Sigmoid colon (tissue), 7 donors: ENCODE measurements around the gene NPBWR2. TPM values are rescaled to one million over a fixed set of nuclear protein-coding genes. Genes with fewer than 3 reads are reported as not detected.

Experiments
- DNase-seq: peaks from one replicate; pipeline ENCODE4 v3.0.0-alpha.2; 2019
- H3K27ac ChIP-seq, 4 donors: fragments of 200-600 bp; sonication (generic); one replicate each; pipeline ENCODE4 v1.5.1; 2016 to 2019; ENCODE audit warnings: mild to moderate bottlenecking in 1 of 4
- H3K27me3 ChIP-seq, 3 donors: fragments of 200-600 bp; sonication (generic); one replicate each; pipeline ENCODE4 v1.5.1; 2019; ENCODE audit warnings: mild to moderate bottlenecking in 1 of 3
- H3K36me3 ChIP-seq, 4 donors: fragments of 200-600 bp; sonication (generic); one replicate each; pipeline ENCODE4 v1.5.1; 2016 to 2019
- H3K4me1 ChIP-seq, 4 donors: fragments of 200-600 bp; sonication (generic); one replicate each; pipeline ENCODE4 v1.5.1; 2017 to 2019
- H3K4me3 ChIP-seq, 4 donors: fragments of 200-600 bp; sonication (generic); one replicate each; pipeline ENCODE4 v1.5.1; 2017 to 2019; ENCODE audit warnings: mild to moderate bottlenecking in 2 of 4, moderate library complexity in 1 of 4
- H3K9me3 ChIP-seq, 4 donors: fragments of 200-600 bp in 3 of 4; sonication (generic) in 3 of 4; one replicate each; pipeline versions ENCODE4 v1.5.1 to v1.6.1; 2013 to 2019
- EP300 ChIP-seq, 4 donors: sonication (generic); formaldehyde crosslinking; IDR thresholded peaks; one replicate each; pipeline ENCODE4 v1.6.1; 2017; ENCODE audit warnings: antibody characterized with exemption in 4 of 4
- POLR2A ChIP-seq, 2 donors: fragments of 450-650 bp; IDR thresholded peaks; one replicate each; pipeline ENCODE4 v1.6.1; 2016; ENCODE audit warnings: antibody characterized with exemption in 2 of 2, mild to moderate bottlenecking in 2 of 2, moderate library complexity in 2 of 2
- POLR2AphosphoS5 ChIP-seq, 4 donors: sonication (generic); formaldehyde crosslinking; IDR thresholded peaks; one replicate each; pipeline ENCODE4 v1.6.1; 2017; ENCODE audit warnings: antibody characterized with exemption in 4 of 4
- WGBS, 2 donors: extraction: QIAGEN DNeasy Blood & Tissue Kit; methylation state at CpG; one replicate each; pipeline ENCODE4 v1.1.7; 2013; 5-methylcytosine and 5-hydroxymethylcytosine counted together
- intact Hi-C: fragments of 100-400 bp; cut with DNase I; formaldehyde crosslinking; loops from one replicate; pipeline ENCODE4 v1.15.1; 2023
- polyA plus RNA-seq, 3 donors: library from polyadenylated mRNA; stranded (reverse); fragments of 200-250 nt; gene quantifications; one replicate each; pipeline ENCODE4 v1.2.3, GENCODE V29; 2013
- total RNA-seq, 4 donors: library from RNA; depleted of rRNA; stranded (reverse); fragments of >200 nt; gene quantifications; one replicate each; pipeline ENCODE4 v1.1.0, GENCODE V29; 2016
- TF ChIP-seq, protein P1 (sequence below), 4 experiments: fragments of 450-650 bp in 3 of 4; fragments of 200-600 bp in 1 of 4; IDR thresholded peaks; one replicate each; pipeline ENCODE4 v1.5.1; 2016 to 2019; ENCODE audit warnings: antibody characterized with exemption in 4 of 4, mild to moderate bottlenecking in 3 of 4, moderate library complexity in 2 of 4
- donor health status: healthy with polysubstance abuse.
- donor health status: Bipolar disorder and iron deficiency.
- donor health status: healthy.

Gene NPBWR2
- total and polyA plus RNA-seq, 7 donors, result not detected

DNA sequence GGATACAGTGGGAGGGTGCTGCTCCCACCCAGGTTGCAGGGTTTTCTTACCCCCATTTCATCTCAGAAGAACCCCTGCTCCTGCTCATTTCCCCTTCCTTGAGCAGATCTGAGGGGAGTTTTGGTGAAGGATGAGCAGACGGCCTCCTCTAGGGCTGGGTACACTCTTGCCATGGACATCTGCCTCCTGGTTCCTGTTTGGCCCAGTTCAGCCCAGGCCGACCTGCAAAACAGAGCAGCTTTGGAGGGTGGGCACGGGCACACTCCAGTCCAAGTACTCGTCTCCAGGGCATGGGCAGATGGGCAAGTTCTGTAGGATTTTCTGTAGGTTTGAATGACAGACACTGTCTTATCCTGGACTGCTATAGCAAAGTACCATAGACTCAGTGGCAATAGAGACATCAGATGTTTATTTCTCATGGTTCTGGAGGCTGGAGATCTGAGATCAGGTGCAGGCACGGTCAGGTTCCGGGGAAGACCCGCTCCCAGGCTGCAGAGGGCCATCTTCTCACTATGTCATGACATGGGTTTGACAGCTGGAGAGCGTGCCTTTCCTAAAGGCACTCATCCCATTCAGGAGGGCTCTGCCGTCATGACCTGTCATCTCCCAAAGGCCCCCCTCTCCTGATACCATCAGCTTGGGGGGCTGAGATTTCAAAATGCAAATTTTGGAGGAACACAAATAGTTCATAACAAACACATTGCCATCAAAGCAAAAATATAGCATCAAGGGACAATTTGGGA is 6.2 kb downstream of the NPBWR2 start:
- intact Hi-C loops, result no loop called here
- Histone ChIP-seq H3K9me3 (no peaks in the 10 kb centered on the region), H3K27me3 (peaks cover 23 to 70% (median 57%) of the 10 kb centered on the region in 3 donors), H3K36me3 (no peaks in the 10 kb centered on the region), H3K4me3 (no peak overlapping the region), H3K27ac (no peak overlapping the region), H3K4me1 (peaks cover 0 to 12% (median 10%) of the 10 kb centered on the region in 4 donors)
- 69 to 89% methylated on average over 9 of the region's 9 CpGs for WGBS, 2 donors
- TF ChIP-seq POLR2A (IDR thresholded peaks at IDR 0.05), result no peak
- no peak for TF ChIP-seq EP300 (IDR thresholded peaks at IDR 0.05)
- TF ChIP-seq, protein P1, sequence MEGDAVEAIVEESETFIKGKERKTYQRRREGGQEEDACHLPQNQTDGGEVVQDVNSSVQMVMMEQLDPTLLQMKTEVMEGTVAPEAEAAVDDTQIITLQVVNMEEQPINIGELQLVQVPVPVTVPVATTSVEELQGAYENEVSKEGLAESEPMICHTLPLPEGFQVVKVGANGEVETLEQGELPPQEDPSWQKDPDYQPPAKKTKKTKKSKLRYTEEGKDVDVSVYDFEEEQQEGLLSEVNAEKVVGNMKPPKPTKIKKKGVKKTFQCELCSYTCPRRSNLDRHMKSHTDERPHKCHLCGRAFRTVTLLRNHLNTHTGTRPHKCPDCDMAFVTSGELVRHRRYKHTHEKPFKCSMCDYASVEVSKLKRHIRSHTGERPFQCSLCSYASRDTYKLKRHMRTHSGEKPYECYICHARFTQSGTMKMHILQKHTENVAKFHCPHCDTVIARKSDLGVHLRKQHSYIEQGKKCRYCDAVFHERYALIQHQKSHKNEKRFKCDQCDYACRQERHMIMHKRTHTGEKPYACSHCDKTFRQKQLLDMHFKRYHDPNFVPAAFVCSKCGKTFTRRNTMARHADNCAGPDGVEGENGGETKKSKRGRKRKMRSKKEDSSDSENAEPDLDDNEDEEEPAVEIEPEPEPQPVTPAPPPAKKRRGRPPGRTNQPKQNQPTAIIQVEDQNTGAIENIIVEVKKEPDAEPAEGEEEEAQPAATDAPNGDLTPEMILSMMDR (IDR thresholded peaks at IDR 0.05), result no peak
- TF ChIP-seq POLR2AphosphoS5 (IDR thresholded peaks at IDR 0.05), result no peak
- DNase-seq, result no peak

DNA sequence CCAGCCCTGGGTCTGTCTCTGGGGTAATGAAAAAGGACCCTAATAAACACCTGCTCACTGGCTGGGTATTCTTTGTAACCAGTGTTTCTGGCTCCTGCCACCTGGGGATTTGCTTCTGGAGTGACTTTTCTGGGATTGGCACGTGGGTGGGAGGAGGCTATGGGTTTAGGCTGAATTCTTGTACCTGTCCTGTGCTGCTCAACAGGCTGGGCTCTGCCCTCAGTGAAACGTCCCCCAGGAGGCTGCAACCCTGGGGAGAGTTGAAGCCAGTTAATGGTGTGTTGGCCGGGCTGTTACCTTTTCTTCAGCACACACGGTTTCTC is 6.8 kb downstream of the NPBWR2 start:
- no peak for DNase-seq
- Histone ChIP-seq H3K9me3 (no peaks in the 10 kb centered on the region), H3K36me3 (no peaks in the 10 kb centered on the region), H3K4me3 (no peak overlapping the region), H3K27me3 (peaks cover 23 to 76% (median 63%) of the 10 kb centered on the region in 3 donors), H3K4me1 (peaks cover 0 to 12% (median 10%) of the 10 kb centered on the region in 4 donors), H3K27ac (no peak overlapping the region)
- 48 to 70% methylated on average over 4 of the region's 4 CpGs for WGBS, 2 donors
- intact Hi-C loops, result no loop called here
- no peak for TF ChIP-seq EP300 (IDR thresholded peaks at IDR 0.05)
- TF ChIP-seq, protein P1 (IDR thresholded peaks at IDR 0.05), result no peak
- TF ChIP-seq POLR2AphosphoS5 (IDR thresholded peaks at IDR 0.05), result no peak
- TF ChIP-seq POLR2A (IDR thresholded peaks at IDR 0.05), result no peak

DNA sequence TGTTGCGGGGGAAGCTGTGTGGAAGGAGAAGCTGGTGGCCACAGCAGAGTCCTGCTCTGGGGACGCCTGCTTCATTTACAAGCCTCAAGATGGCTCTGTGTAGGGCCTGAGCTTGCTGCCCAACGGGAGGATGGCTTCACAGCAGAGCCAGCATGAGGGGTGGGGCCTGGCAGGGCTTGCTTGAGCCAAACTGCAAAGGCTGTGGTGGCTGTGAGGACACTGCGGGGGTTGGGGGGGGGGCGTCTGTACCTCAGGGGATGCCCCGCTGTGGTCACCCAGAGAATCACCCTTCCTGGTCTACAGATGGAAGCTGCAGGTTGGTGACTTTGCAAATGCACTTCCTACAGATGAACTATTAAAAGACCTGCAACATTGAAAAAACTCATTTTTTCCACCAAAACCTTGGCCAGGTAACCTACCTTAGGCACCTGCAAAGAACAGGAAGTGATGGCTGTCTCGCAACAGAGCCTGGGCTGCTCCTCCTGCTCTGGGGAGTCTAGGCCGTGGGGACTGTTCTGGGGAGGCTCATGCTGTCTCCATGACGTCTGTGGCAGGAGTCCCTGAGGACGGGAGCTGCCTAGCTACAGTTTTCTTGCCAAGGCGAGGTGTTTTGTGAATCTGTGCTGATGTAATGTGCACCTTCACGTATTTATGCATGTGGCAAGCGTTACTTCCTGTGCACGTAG is 7.3 kb downstream of the NPBWR2 start:
- DNase-seq, result no peak
- no peak overlapping the region for H3K4me3 ChIP-seq
- no peaks in the 10 kb centered on the region for H3K36me3 ChIP-seq
- no peak overlapping the region for H3K27ac ChIP-seq
- intact Hi-C loops, result no loop called here
- no peaks in the 10 kb centered on the region for H3K9me3 ChIP-seq
- H3K4me1 ChIP-seq, result peaks cover 0 to 12% (median 10%) of the 10 kb centered on the region in 4 donors
- TF ChIP-seq, protein P1 (IDR thresholded peaks at IDR 0.05), result no peak
- no peak for TF ChIP-seq POLR2AphosphoS5 (IDR thresholded peaks at IDR 0.05)
- no peak for TF ChIP-seq EP300 (IDR thresholded peaks at IDR 0.05)
- TF ChIP-seq POLR2A (IDR thresholded peaks at IDR 0.05), result no peak
- peaks cover 23 to 80% (median 65%) of the 10 kb centered on the region in 3 donors for H3K27me3 ChIP-seq
- WGBS, 2 donors, result 60 to 65% methylated on average over 14 of the region's 14 CpGs

DNA sequence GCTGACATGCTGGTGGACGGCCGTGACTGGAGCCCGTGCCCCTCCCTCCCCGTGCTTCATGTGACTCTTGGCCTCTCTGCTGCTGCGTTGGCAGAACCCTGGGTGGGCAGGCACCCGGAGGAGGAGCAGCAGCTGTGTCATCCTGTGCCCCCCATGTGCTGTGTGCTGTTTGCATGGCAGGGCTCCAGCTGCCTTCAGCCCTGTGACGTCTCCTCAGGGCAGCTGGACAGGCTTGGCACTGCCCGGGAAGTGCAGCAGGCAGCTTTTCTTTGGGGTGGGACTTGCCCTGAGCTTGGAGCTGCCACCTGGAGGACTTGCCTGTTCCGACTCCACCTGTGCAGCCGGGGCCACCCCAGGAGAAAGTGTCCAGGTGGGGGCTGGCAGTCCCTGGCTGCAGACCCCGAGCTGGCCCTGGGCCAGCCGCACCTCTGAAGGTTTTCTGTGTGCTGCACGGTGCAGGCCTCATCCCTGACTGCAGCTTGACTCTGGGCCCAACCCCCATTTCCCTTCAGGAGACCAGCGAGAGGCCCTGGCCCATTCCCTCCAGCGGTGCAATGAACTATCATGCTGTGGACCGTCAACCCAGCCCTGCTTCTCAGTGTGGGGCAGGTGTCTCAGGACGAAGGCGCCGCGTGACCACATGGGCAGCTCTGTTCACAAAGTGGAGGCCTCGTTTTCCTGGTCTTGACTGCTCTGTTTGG is 8.1 kb downstream of the NPBWR2 start:
- WGBS, 2 donors, result 68 to 84% methylated on average over 21 of the region's 21 CpGs
- Histone ChIP-seq H3K27me3 (peaks cover 23 to 79% (median 65%) of the 10 kb centered on the region in 3 donors), H3K4me3 (no peak overlapping the region), H3K9me3 (no peaks in the 10 kb centered on the region), H3K36me3 (no peaks in the 10 kb centered on the region), H3K27ac (no peak overlapping the region), H3K4me1 (peaks cover 0 to 12% (median 10%) of the 10 kb centered on the region in 4 donors)
- intact Hi-C loops, result no loop called here
- DNase-seq, result no peak
- TF ChIP-seq EP300 (IDR thresholded peaks at IDR 0.05) (no peak), POLR2AphosphoS5 (IDR thresholded peaks at IDR 0.05) (no peak), POLR2A (IDR thresholded peaks at IDR 0.05) (no peak)
- TF ChIP-seq, protein P1 (IDR thresholded peaks at IDR 0.05), result no peak
